GM12873 (cell line): ENCODE measurements around the gene WDR91.

Experiments
- TF ChIP-seq, protein P1 (sequence below): IDR thresholded peaks from 2 replicates; pipeline ENCODE4 v1.5.1; 2012; ENCODE audit warnings: low read depth, mild to moderate bottlenecking, moderate library complexity, low read length, control low read depth; ENCODE audit not compliant: insufficient read depth; ENCODE audit errors: missing control alignments

Gene WDR91

DNA sequence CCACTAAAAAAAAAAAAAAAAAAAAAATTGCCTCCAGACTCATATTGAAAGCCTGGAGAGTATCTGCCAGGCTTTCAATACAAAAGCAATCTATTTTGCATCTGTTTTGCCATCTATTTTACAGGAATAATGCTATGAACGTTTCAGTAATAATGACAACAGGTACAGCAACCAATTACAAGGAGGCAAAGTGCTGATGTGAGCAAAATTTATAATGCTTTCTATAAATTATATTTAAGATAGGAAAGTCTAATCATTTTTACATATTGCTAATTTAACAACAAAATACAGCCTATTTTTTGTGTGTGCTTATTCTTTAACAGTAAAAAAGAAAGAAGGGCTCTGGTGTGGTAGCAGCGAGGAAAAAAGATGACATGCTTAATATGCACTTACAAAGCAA lies 10.0 kb downstream of the WDR91 start:
- TF ChIP-seq, protein P1, sequence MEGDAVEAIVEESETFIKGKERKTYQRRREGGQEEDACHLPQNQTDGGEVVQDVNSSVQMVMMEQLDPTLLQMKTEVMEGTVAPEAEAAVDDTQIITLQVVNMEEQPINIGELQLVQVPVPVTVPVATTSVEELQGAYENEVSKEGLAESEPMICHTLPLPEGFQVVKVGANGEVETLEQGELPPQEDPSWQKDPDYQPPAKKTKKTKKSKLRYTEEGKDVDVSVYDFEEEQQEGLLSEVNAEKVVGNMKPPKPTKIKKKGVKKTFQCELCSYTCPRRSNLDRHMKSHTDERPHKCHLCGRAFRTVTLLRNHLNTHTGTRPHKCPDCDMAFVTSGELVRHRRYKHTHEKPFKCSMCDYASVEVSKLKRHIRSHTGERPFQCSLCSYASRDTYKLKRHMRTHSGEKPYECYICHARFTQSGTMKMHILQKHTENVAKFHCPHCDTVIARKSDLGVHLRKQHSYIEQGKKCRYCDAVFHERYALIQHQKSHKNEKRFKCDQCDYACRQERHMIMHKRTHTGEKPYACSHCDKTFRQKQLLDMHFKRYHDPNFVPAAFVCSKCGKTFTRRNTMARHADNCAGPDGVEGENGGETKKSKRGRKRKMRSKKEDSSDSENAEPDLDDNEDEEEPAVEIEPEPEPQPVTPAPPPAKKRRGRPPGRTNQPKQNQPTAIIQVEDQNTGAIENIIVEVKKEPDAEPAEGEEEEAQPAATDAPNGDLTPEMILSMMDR, result no peak

DNA sequence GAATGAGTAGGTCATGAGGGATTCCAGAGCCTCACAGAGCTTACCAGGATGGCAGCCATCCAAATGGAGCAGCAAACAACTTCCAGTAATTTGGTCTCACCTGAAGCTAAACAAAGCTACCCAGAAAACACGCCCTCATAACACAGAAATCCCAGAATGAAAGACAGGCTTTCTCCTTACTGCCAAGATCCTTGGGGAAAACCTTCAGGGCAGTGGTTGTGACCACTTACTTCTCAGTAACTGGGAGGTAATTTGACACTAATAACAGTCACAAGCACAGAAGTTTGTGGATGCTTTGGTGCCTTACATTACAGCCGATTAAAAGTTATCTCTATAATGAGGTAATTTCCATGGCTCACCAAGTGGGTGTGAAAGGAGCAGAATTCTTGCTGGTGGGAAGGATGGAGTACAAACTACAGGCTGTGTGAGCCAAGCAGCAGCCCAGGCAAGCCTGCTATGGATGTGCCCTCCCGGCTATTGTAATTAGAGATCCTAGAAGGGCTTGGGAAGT lies 10.4 kb downstream of the WDR91 start:
- TF ChIP-seq, protein P1, result no peak

DNA sequence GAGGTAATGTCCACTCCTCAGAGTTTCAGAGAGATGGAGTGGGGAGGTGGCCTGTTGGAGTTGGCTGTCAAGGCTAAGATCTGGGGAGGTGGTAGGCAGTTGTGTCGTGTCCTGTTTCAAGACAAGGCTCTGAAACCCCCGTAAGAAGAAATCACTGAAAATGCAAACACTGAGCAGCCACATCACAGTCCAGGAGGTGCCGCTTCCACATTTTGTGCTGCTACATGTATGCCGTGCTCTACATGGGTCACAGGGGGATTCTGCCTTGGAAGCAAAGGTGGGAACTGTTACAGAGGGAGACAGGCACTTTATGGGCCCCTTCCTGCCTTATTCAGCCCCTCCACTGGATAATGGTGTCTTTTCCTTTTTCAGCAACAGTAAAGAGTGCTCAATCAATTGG lies 11.9 kb downstream of the WDR91 start:
- TF ChIP-seq, protein P1, result no peak

DNA sequence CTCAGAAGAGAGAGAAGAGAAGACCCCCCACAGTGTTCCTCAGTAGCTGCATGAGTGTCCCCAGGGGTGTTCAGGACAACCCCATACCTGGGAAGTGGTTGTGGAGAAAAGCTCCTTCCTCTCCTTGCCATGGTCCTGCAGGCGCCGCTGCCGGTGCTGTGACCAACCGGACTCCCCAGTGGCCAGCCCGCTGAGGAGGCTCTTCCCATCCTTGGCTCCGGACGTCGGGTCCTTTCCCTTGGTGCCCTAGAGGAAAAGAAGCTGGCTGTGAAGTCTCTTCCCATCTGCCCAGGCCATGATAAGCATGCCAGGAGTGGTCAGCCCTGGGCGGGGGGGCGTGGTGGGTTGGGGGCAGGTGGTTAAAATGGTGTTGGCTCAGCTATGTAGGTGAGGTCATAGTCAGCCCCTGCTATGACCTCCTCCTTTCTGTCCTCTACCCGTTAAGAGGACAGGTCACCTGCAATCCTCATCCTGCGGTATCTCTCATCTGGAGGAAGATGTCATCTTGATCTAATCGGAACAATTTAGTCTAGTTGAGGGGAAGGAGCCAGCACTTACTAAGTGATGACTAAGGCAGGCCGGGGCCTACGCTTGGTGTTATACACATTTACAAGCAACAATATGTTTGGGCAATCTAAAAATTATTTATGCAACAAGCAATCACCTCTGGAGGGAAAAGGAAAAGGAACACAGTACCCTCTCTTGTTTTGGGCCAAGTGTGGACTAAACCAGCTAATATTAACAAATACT lies 13.2 kb downstream of the WDR91 start:
- TF ChIP-seq, protein P1, result no peak

DNA sequence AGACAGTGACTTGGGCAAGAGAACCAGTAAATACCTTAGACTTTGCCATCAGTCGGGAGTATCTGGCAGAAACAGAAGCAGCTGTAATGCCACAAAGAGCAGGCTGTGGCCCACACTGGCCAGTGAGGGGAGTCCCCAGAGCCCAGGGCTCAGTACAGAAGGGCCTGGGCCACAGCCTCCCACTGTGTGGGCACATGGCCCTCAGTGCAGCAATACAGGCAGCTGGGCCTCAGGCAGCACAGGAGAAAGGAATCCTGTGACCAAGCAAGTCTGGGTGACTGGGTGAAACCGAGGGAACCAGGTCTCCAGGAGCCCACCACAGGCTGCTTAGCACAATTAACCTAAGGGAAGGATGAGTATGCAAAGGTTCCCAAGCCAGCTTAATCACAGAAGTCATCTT lies 14.0 kb downstream of the WDR91 start:
- TF ChIP-seq, protein P1, result no peak

DNA sequence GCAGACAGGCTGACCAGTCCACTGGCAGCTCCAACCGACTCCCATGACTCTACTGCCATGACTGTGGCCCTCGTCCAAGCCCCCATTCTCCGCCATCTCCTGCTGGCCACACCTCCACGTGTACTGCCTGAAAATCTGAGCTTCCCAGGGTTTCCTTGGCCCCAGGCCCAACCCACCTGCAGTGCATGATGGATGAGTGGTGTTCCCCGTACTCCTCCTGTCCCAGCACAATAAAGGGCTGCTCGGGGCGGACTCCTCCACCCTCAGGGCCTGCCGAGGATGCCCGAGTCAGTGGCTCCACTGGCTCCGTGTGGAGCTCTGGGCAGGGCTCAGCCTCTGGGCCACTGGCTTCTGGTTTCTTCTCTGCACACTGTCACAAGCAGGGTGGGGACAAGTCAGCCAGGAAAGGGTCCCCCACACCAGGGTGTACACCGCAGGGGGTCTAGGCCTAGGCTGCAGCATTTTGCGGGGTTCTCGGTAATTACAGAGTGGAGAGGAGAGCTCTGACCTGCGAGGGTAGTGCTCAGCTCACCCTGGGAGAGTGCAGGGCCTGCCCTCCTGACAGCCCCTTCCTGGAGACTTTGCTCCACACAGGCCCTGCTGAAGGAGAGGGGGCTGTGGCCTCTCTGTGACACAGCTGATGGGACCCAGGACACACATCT lies 15.2 kb downstream of the WDR91 start:
- TF ChIP-seq, protein P1, result no peak

DNA sequence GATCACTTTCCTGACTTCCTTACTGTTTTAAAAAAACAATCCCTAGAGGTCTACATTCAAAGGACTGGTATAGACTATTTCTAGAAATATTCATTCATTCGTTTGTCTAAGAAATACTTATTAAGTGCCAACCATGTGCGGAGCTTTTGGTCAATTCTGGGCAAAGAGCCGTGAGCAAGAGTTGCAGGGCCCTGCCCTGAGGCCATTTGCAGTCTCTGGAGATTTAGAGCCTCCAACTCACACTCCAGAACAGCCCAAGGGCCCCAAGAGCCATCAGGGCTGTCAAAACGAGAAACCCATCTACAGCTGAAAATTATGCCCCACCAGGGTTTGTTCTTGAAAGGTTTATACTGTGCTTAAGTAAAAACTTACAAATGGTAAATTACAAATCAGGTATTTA lies 16.2 kb downstream of the WDR91 start:
- TF ChIP-seq, protein P1, result no peak
